Measurements from ENCODE around the gene CLEC16A. TPM values are rescaled to one million over a fixed set of nuclear protein-coding genes. Genes with fewer than 3 reads are reported as not detected.

The CLEC16A gene
- polyA plus RNA-seq, 2 donors: 9.0 to 12.5 TPM

DNA sequence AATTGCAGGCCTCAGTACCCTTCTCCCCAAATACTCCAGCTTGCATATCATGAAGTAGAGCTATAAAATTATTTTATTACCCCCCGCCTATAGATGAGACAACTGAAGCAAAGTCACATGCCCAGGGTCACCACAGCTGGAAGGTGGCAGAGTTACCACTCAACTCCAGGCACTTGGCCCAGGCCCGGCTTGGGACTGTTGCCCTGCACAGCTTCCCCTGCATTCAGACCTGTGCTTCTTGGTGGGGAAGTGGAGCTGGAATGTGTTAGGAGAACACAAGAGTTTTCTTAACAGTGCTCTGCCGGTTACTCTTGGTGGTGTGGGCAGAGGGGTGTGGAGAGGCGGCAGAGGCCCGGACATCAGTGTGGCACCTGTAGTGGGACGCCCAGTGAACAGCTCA is 162.4 kb downstream of the CLEC16A start:
- Histone ChIP-seq H3K27ac (ENCODE audit: low read depth in 2 of 2, low read length in 1 of 2) (no peak overlapping the region), H3K36me3 (ENCODE audit: control insufficient read depth in 2 of 2, insufficient read depth in 2 of 2, low read length in 1 of 2) (peaks cover 0 to 5% of the 10 kb centered on the region in 2 donors), H3K27me3 (ENCODE audit: control insufficient read depth in 1 of 2, insufficient read depth in 2 of 2, low read length in 2 of 2) (no peaks in the 10 kb centered on the region), H3K9me3 (ENCODE audit: control insufficient read depth in 2 of 2, insufficient read depth in 1 of 2, low read depth in 1 of 2, low read length in 1 of 2) (peaks cover 0 to 5% of the 10 kb centered on the region in 2 donors), H3K4me3 (ENCODE audit: low read depth in 1 of 2, low read length in 2 of 2) (no peak overlapping the region), H3K4me1 (ENCODE audit: control insufficient read depth in 2 of 2, insufficient read depth in 2 of 2, low read length in 1 of 2) (peaks cover 3 to 4% of the 10 kb centered on the region in 2 donors)
- 93 to 95% methylated on average over 6 of the region's 6 CpGs for WGBS, 2 donors

DNA sequence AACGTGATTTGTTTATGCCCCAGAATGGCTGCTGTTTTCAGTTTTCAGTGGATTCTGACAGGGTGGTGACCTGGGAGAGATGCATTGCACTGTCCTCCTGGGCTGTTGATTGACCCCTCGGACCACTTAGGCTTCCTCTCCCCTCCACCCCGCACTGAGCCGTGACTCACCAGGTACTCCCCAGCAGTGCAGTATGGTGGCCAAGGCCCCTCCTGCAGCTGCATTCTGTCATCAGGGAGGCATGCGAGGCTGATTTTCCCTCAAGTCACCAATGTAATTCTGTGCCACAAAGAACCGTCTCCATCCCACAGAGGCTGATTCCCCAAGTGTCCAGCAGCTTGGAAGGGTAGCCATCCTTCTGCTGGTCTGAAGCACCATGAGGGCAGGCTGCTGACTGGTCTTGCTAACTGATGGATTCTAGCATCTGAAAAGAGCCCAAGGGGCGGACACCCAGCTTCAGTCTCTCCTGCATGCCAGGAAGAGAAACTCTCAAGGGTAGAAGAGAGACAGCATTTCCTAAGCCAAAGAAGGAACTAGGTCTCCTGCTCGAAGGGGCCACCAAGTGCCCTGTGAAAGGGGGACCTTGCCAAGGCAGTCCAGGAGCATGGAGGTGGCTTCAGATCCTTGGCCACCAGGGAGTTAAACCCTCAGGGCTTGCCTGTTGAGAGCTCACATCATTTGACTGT is 163.6 kb downstream of the CLEC16A start:
- H3K27ac ChIP-seq (ENCODE audit: low read depth in 2 of 2, low read length in 1 of 2): no peak overlapping the region

DNA sequence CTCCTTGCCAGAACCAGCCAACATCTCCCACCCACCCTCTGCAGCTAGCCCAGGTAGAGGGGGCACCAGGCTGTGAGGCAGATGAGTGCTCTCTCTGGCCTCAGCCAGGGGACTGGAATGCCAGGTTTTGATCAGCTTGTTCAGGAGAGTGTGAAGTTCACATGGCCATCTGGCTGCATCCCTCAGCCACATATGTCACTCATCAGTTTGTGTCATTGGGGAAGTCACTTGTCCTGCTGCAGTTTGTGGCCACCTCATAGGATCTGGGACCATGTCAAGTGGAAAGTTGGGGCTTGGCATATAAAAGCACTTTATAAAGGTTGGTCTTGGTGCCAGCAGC is 164.1 kb downstream of the CLEC16A start:
- peaks cover 0 to 5% of the 10 kb centered on the region in 2 donors for H3K36me3 ChIP-seq (ENCODE audit: control insufficient read depth in 2 of 2, insufficient read depth in 2 of 2, low read length in 1 of 2)
- H3K4me1 ChIP-seq (ENCODE audit: control insufficient read depth in 2 of 2, insufficient read depth in 2 of 2, low read length in 1 of 2): peaks cover 3 to 8% of the 10 kb centered on the region in 2 donors
- H3K4me3 ChIP-seq (ENCODE audit: low read depth in 1 of 2, low read length in 2 of 2): no peak overlapping the region
- H3K27me3 ChIP-seq (ENCODE audit: control insufficient read depth in 1 of 2, insufficient read depth in 2 of 2, low read length in 2 of 2): no peaks in the 10 kb centered on the region
- no peak overlapping the region for H3K27ac ChIP-seq (ENCODE audit: low read depth in 2 of 2, low read length in 1 of 2)
- peaks cover 0 to 5% of the 10 kb centered on the region in 2 donors for H3K9me3 ChIP-seq (ENCODE audit: control insufficient read depth in 2 of 2, insufficient read depth in 1 of 2, low read depth in 1 of 2, low read length in 1 of 2)

More for the DNA sequence above, 163.6 kb downstream of the CLEC16A start:
- WGBS, 2 donors: 81% methylated on average over 8 of the region's 8 CpGs
- Histone ChIP-seq H3K9me3 (ENCODE audit: control insufficient read depth in 2 of 2, insufficient read depth in 1 of 2, low read depth in 1 of 2, low read length in 1 of 2) (peaks cover 0 to 5% of the 10 kb centered on the region in 2 donors), H3K36me3 (ENCODE audit: control insufficient read depth in 2 of 2, insufficient read depth in 2 of 2, low read length in 1 of 2) (peaks cover 0 to 5% of the 10 kb centered on the region in 2 donors), H3K4me1 (ENCODE audit: control insufficient read depth in 2 of 2, insufficient read depth in 2 of 2, low read length in 1 of 2) (peaks cover 3 to 7% of the 10 kb centered on the region in 2 donors), H3K4me3 (ENCODE audit: low read depth in 1 of 2, low read length in 2 of 2) (no peak overlapping the region), H3K27me3 (ENCODE audit: control insufficient read depth in 1 of 2, insufficient read depth in 2 of 2, low read length in 2 of 2) (no peaks in the 10 kb centered on the region)

DNA sequence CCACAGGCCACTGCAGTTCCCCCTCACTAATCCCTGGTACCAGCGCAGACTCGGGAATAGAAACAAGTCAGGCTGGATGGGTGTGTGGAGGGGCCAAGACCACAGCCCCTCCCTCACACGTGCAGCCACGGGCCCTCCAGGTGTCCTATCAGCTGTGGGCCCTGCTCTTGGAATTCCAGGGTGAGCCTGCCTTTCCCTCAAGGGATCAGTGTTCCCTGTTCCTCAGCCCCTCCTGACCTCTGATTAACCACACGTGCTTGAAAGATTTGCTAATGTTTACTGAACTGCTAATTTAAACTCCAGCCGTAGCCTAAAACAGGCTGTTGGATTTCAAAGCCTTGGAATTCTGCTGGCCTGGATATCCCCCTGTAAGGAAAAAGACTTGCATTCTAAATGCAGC is 165.2 kb downstream of the CLEC16A start:
- WGBS, 2 donors: 46 to 72% methylated on average over 6 of the region's 6 CpGs
- no peaks in the 10 kb centered on the region for H3K27me3 ChIP-seq (ENCODE audit: control insufficient read depth in 1 of 2, insufficient read depth in 2 of 2, low read length in 2 of 2)
- H3K36me3 ChIP-seq (ENCODE audit: control insufficient read depth in 2 of 2, insufficient read depth in 2 of 2, low read length in 1 of 2): peaks cover 0 to 4% of the 10 kb centered on the region in 2 donors
- peaks cover 0 to 5% of the 10 kb centered on the region in 2 donors for H3K9me3 ChIP-seq (ENCODE audit: control insufficient read depth in 2 of 2, insufficient read depth in 1 of 2, low read depth in 1 of 2, low read length in 1 of 2)
- no peak overlapping the region for H3K4me3 ChIP-seq (ENCODE audit: low read depth in 1 of 2, low read length in 2 of 2)
- peak overlapping the region; percentile 7 to 50 for H3K27ac ChIP-seq (ENCODE audit: low read depth in 2 of 2, low read length in 1 of 2)
- H3K4me1 ChIP-seq (ENCODE audit: control insufficient read depth in 2 of 2, insufficient read depth in 2 of 2, low read length in 1 of 2): peaks cover 7 to 8% of the 10 kb centered on the region in 2 donors

DNA sequence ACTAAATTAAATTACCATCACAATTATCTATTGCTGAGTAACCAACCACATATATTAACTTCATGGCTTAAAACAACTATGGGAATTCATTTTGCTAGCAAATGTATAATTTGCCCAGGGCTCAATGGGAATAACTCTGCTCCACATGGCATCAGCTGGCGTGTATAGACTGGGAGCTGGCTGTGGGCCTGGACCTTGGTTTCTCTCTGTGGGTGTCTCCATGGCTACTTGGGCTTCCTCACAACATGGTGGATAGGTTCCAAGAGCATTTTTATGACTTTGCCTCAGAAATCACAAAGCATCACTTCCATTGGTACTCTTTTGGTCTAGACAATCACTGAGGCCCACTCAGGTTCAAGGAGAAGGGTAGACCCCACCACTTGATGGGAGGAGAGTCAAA is 166.8 kb downstream of the CLEC16A start:
- 91 to 96% methylated on average over 1 of the region's 1 CpG for WGBS, 2 donors
- Histone ChIP-seq H3K4me1 (ENCODE audit: control insufficient read depth in 2 of 2, insufficient read depth in 2 of 2, low read length in 1 of 2) (peaks cover 4 to 8% of the 10 kb centered on the region in 2 donors), H3K9me3 (ENCODE audit: control insufficient read depth in 2 of 2, insufficient read depth in 1 of 2, low read depth in 1 of 2, low read length in 1 of 2) (peaks cover 0 to 5% of the 10 kb centered on the region in 2 donors), H3K36me3 (ENCODE audit: control insufficient read depth in 2 of 2, insufficient read depth in 2 of 2, low read length in 1 of 2) (peaks cover 0 to 2% of the 10 kb centered on the region in 2 donors), H3K27ac (ENCODE audit: low read depth in 2 of 2, low read length in 1 of 2) (no peak overlapping the region), H3K4me3 (ENCODE audit: low read depth in 1 of 2, low read length in 2 of 2) (no peak overlapping the region), H3K27me3 (ENCODE audit: control insufficient read depth in 1 of 2, insufficient read depth in 2 of 2, low read length in 2 of 2) (no peaks in the 10 kb centered on the region)

DNA sequence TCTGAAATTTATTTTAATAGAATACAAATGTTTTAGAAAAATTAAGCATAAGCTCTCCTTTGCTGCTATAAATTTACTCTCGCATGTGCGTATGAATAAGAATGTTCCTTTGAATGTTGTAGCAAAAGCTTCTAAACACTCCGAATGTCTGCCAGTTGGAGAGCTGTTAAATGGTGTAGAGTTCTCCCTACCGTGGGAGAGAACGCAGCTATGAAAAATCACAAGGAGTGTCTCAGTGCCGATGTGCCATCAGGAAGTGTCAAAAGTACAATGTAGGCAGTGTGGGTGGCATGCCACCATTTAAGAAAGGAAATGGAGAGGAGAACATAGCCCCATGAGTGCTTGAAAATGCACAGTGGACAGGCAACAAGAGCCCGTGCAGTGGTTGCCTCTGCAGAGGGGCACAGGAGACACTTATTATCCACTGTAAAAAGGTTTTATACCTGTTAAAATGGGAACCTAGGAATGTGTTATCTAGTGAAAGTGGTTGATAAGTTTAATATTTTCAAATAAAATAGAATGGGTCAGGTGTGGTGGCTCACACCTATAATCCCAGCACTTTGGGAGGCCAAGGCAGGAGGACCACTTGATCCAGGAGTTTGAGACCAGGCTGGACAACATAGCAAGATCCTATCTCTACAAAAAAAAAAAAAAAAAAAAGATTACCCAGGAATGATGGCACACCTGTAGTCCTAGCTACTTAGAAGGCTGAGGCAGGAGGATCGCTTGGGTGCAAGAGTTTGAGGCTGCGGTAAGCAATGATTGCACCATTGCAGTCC is 167.7 kb downstream of the CLEC16A start:
- Histone ChIP-seq H3K36me3 (ENCODE audit: control insufficient read depth in 2 of 2, insufficient read depth in 2 of 2, low read length in 1 of 2) (peaks cover 0 to 2% of the 10 kb centered on the region in 2 donors), H3K27me3 (ENCODE audit: control insufficient read depth in 1 of 2, insufficient read depth in 2 of 2, low read length in 2 of 2) (no peaks in the 10 kb centered on the region), H3K9me3 (ENCODE audit: control insufficient read depth in 2 of 2, insufficient read depth in 1 of 2, low read depth in 1 of 2, low read length in 1 of 2) (peaks cover 0 to 5% of the 10 kb centered on the region in 2 donors), H3K27ac (ENCODE audit: low read depth in 2 of 2, low read length in 1 of 2) (no peak overlapping the region), H3K4me3 (ENCODE audit: low read depth in 1 of 2, low read length in 2 of 2) (no peak overlapping the region), H3K4me1 (ENCODE audit: control insufficient read depth in 2 of 2, insufficient read depth in 2 of 2, low read length in 1 of 2) (peaks cover 4 to 8% of the 10 kb centered on the region in 2 donors)
- 92 to 95% methylated on average over 9 of the region's 9 CpGs for WGBS, 2 donors

DNA sequence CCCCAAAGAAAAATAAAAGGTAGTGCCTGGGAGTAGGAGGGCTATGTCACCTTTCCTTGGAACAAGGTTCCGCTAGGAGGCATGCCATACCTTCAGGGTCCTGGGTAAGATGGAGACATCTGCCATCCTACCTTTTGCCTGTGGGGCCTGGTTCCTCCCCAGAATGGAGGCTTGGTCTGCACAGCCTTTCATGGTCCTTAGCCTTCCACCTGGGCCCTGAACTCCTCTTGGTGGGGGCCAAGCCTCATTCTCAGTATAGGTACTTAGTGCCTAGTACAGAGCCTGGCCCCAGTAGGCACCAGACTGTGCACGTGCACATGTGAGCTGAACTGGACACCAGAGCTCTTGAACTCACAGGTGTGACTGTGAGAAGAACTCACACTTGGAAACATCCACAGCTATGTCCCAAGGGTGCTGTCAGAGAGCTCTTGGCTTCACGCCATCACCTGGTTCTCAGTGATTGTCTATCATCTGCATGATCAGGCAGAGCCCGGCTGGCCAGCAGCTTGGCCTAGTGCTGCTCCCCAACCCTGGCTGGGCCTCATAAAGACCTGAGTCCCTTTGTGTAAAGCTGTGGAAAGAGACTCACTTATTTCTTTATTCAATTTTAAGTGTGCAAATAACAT is 168.5 kb downstream of the CLEC16A start:
- Histone ChIP-seq H3K27ac (ENCODE audit: low read depth in 2 of 2, low read length in 1 of 2) (no peak overlapping the region), H3K27me3 (ENCODE audit: control insufficient read depth in 1 of 2, insufficient read depth in 2 of 2, low read length in 2 of 2) (no peaks in the 10 kb centered on the region), H3K4me3 (ENCODE audit: low read depth in 1 of 2, low read length in 2 of 2) (no peak overlapping the region), H3K36me3 (ENCODE audit: control insufficient read depth in 2 of 2, insufficient read depth in 2 of 2, low read length in 1 of 2) (peaks cover 0 to 2% of the 10 kb centered on the region in 2 donors), H3K9me3 (ENCODE audit: control insufficient read depth in 2 of 2, insufficient read depth in 1 of 2, low read depth in 1 of 2, low read length in 1 of 2) (peaks cover 0 to 5% of the 10 kb centered on the region in 2 donors), H3K4me1 (ENCODE audit: control insufficient read depth in 2 of 2, insufficient read depth in 2 of 2, low read length in 1 of 2) (peaks cover 4 to 8% of the 10 kb centered on the region in 2 donors)
- 63 to 76% methylated on average over 4 of the region's 4 CpGs for WGBS, 2 donors

DNA sequence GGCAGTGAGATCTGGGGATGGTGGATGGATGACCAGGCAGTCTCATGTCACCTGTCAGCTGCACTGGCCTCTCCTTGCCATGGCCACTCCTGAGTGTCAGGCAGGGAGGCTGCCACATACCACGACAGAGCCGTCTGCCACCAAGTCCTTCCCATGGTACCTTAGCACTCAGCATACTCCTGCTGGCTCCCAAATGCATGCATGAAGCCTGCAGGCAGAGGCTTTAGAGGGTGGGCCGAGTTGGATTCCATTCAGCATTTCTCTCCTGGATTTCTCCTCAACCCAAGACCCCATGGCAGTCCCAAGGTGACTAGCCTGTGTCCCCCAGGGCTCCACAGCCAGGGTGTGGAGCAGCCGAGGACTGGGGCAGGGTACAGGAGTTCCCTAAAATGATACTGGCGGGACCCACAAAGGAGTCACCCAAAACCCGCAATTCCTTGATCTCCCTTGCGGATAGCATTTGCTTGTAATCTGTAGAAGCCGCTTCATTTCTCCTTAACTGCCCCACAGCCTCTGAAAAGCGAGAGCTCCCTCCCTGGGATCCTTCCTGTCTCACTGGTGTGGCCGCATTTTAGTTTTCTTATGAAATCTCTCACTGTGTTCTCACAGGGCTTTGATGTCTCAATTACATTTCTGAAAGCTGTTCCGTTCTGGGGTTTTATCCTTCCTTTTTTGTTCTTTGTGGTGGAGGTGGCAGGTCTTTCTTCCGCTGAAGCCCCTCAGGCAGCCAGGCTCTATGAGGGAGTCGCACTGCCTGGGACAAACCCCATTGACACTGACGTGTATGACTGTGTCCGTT is 170.2 kb downstream of the CLEC16A start:
- no peak overlapping the region for H3K27ac ChIP-seq (ENCODE audit: low read depth in 2 of 2, low read length in 1 of 2)
- H3K4me1 ChIP-seq (ENCODE audit: control insufficient read depth in 2 of 2, insufficient read depth in 2 of 2, low read length in 1 of 2): peaks cover 4 to 6% of the 10 kb centered on the region in 2 donors
- H3K27me3 ChIP-seq (ENCODE audit: control insufficient read depth in 1 of 2, insufficient read depth in 2 of 2, low read length in 2 of 2): no peaks in the 10 kb centered on the region
- H3K36me3 ChIP-seq (ENCODE audit: control insufficient read depth in 2 of 2, insufficient read depth in 2 of 2, low read length in 1 of 2): no peaks in the 10 kb centered on the region
- peaks cover 0 to 5% of the 10 kb centered on the region in 2 donors for H3K9me3 ChIP-seq (ENCODE audit: control insufficient read depth in 2 of 2, insufficient read depth in 1 of 2, low read depth in 1 of 2, low read length in 1 of 2)
- WGBS, 2 donors: 86% methylated on average over 15 of the region's 15 CpGs
- no peak overlapping the region for H3K4me3 ChIP-seq (ENCODE audit: low read depth in 1 of 2, low read length in 2 of 2)

DNA sequence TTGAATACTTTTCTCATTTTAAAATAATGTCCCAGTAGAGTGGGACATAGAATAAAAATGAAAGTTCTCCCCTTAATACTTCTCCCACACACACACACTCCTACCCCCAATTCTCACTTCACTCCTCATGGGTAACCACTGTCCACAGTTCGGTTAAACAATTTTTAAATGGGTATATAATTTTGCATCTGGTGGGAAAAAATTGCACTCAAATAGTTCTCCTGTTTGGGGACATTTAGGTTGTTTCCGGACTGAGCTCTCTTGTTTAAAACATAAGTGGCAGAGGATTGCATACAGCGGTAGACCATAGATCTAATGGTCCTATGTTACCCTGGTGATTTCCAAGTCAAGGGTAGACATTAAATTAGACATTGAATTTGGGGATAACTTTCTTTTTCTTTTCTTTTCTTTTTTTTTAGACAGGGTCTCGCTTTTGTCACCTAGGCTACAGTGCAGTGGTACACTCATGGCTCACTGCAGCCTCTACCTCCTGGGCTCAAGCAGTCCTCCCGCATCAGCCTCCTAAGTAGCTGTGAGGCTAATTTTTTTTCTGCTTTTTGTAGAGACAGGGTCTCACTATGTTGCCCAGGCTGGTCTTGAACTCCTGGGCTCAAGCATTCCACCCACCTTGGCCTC is 173.3 kb downstream of the CLEC16A start:
- Histone ChIP-seq H3K9me3 (ENCODE audit: control insufficient read depth in 2 of 2, insufficient read depth in 1 of 2, low read depth in 1 of 2, low read length in 1 of 2) (no peaks in the 10 kb centered on the region), H3K27ac (ENCODE audit: low read depth in 2 of 2, low read length in 1 of 2) (no peak overlapping the region), H3K4me3 (ENCODE audit: low read depth in 1 of 2, low read length in 2 of 2) (no peak overlapping the region), H3K27me3 (ENCODE audit: control insufficient read depth in 1 of 2, insufficient read depth in 2 of 2, low read length in 2 of 2) (no peaks in the 10 kb centered on the region), H3K4me1 (ENCODE audit: control insufficient read depth in 2 of 2, insufficient read depth in 2 of 2, low read length in 1 of 2) (peaks cover 3 to 4% of the 10 kb centered on the region in 2 donors), H3K36me3 (ENCODE audit: control insufficient read depth in 2 of 2, insufficient read depth in 2 of 2, low read length in 1 of 2) (peaks cover 0 to 5% of the 10 kb centered on the region in 2 donors)
- WGBS, 2 donors: 78 to 85% methylated on average over 5 of the region's 5 CpGs
